ENCODE data around the gene CERK.

- TF ChIP-seq POLR2AphosphoS5 (IDR thresholded peaks at IDR 0.05; ENCODE audit: low read depth, low read length) (no peak), POLR2A (IDR thresholded peaks at IDR 0.05; ENCODE audit: low read depth, low read length) (no peak)
Measured at GRCh38 chr22:46783721-46784120, 45.7 kb upstream of the CERK start.

Data from GM12892 (cell line).